RWPE2 (cell line): ENCODE results near the gene SETBP1.

Source experiments
- ATAC-seq: fragments of 200-7000 bp; cut with Tn5 transposase; 3 replicates; pipeline ENCODE4 v1.9.1; 2021; ENCODE audit warnings: low read depth
- DNase-seq: peaks from one replicate; pipeline ENCODE4 v3.0.0-alpha.2; 2020; ENCODE audit warnings: low spot score
- H3K27ac ChIP-seq: fragments of 450-650 bp; 2 replicates; pipeline ENCODE4 v1.5.1; 2017; ENCODE audit warnings: mild to moderate bottlenecking; ENCODE audit not compliant: poor library complexity, severe bottlenecking
- H3K27me3 ChIP-seq: fragments of 250-450 bp; sonication (Bioruptor Pico); 2 replicates; pipeline ENCODE4 v1.5.1; 2021; ENCODE audit warnings: mild to moderate bottlenecking, moderate library complexity; ENCODE audit not compliant: insufficient read depth, poor library complexity, severe bottlenecking
- H3K36me3 ChIP-seq: fragments of 250-450 bp; sonication (Bioruptor Pico); 2 replicates; pipeline ENCODE4 v1.5.1; 2020; ENCODE audit warnings: low read depth, mild to moderate bottlenecking, moderate library complexity
- H3K4me1 ChIP-seq: fragments of 250-450 bp; sonication (Bioruptor Pico); 2 replicates; pipeline ENCODE4 v1.5.1; 2021; ENCODE audit warnings: mild to moderate bottlenecking, moderate library complexity; ENCODE audit not compliant: insufficient read depth, poor library complexity, severe bottlenecking
- H3K4me3 ChIP-seq: fragments of 250-450 bp; sonication (Bioruptor Pico); 2 replicates; pipeline ENCODE4 v1.5.1; 2021; ENCODE audit warnings: mild to moderate bottlenecking, moderate library complexity; ENCODE audit not compliant: severe bottlenecking
- H3K9me3 ChIP-seq: fragments of 250-450 bp; sonication (Bioruptor Pico); 2 replicates; pipeline ENCODE4 v1.5.1; 2021; ENCODE audit warnings: mild to moderate bottlenecking, moderate library complexity; ENCODE audit not compliant: severe bottlenecking
- CTCF ChIP-seq: fragments of 450-650 bp; IDR thresholded peaks from one replicate; pipeline ENCODE4 v1.5.1; 2017; ENCODE audit warnings: mild to moderate bottlenecking, moderate library complexity; ENCODE audit not compliant: poor library complexity, severe bottlenecking

SETBP1 gene

GRCh38 chr18:44805643-44806042 lies 125.0 kb downstream of the SETBP1 start:
- Histone ChIP-seq H3K9me3 (no peaks in the 10 kb centered on the region), H3K27ac (no peak overlapping the region), H3K36me3 (no peaks in the 10 kb centered on the region), H3K27me3 (no peaks in the 10 kb centered on the region), H3K4me3 (no peak overlapping the region), H3K4me1 (no peaks in the 10 kb centered on the region)
- ATAC-seq (no peak), DNase-seq (no peak)
- TF ChIP-seq CTCF = no peak

GRCh38 chr18:44807766-44808165 lies 127.1 kb downstream of the SETBP1 start:
- ATAC-seq (no peak), DNase-seq (no peak)
- H3K36me3 ChIP-seq = no peaks in the 10 kb centered on the region
- no peak for TF ChIP-seq CTCF
- no peaks in the 10 kb centered on the region for H3K9me3 ChIP-seq
- no peak overlapping the region for H3K27ac ChIP-seq
- H3K4me1 ChIP-seq = no peaks in the 10 kb centered on the region
- no peaks in the 10 kb centered on the region for H3K27me3 ChIP-seq
- no peak overlapping the region for H3K4me3 ChIP-seq

- H3K4me1 ChIP-seq = no peaks in the 10 kb centered on the region
- H3K9me3 ChIP-seq = no peaks in the 10 kb centered on the region
- no peak overlapping the region for H3K27ac ChIP-seq
- DNase-seq (no peak), ATAC-seq (no peak)
- H3K27me3 ChIP-seq = no peaks in the 10 kb centered on the region
- no peak overlapping the region for H3K4me3 ChIP-seq
- no peak for TF ChIP-seq CTCF
- H3K36me3 ChIP-seq = no peaks in the 10 kb centered on the region
Observed at GRCh38 chr18:44811572-44812125, 131.0 kb downstream of the SETBP1 start.

GRCh38 chr18:44812426-44812825 lies 131.7 kb downstream of the SETBP1 start:
- TF ChIP-seq CTCF = no peak
- Histone ChIP-seq H3K27ac (no peak overlapping the region), H3K27me3 (no peaks in the 10 kb centered on the region), H3K4me3 (no peak overlapping the region), H3K4me1 (no peaks in the 10 kb centered on the region), H3K9me3 (no peaks in the 10 kb centered on the region), H3K36me3 (no peaks in the 10 kb centered on the region)
- ATAC-seq (no peak), DNase-seq (no peak)

- Histone ChIP-seq H3K9me3 (no peaks in the 10 kb centered on the region), H3K36me3 (no peaks in the 10 kb centered on the region), H3K27ac (no peak overlapping the region), H3K27me3 (no peaks in the 10 kb centered on the region), H3K4me1 (no peaks in the 10 kb centered on the region), H3K4me3 (no peak overlapping the region)
- no peak for TF ChIP-seq CTCF
- DNase-seq (no peak), ATAC-seq (no peak)
Observed at GRCh38 chr18:44813586-44813985, 132.9 kb downstream of the SETBP1 start.
